CD4-positive, alpha-beta T cell treated with Interleukin-15 for 4 hours (primary cell): ENCODE results near the gene USP40.

ENCODE experiments used
- DNase-seq: peaks from one replicate; pipeline ENCODE4 v3.0.0-alpha.2; 2020; ENCODE audit warnings: low spot score

Gene USP40

GRCh38 chr2:233553366-233553765, 13.2 kb downstream of the USP40 start:
- no peak for DNase-seq

DNA sequence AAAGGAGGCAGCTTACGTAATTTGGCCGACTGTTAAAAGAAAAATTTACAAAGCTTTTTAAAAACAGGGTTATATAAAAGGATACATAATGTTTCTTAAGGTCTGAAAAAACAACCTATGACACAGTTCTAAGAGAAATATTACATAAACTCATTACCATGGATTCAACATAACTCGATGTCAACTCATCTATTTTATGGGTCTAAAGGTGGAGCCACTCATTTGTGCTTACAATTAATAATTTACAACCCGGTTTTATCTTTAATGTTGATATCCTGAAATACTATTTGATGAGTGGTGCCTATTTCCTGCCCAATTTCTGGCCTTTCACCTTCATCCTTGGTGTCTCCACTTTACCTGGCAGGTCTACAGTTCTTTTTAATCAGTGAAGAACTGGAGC, 15.1 kb downstream of the USP40 start:
- no peak for DNase-seq

DNA sequence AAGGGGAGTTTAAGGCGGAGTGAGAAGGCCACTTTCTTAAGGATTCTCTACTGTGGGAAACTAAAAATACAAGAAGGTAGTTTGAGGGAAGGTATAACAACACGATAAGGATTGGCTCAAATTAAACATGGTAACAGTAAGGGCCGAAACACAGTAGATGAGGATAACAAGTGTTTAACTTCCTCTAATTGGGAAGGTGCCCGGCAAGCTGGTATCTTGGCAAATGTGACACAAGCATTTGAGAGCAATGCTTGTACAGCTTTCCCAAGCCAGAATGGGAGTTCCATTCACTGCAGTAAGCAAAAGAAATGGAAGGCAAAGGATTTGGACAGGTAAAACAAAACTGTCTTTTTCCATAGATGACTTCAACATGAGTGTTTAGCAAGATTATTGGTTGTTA, 19.8 kb downstream of the USP40 start:
- no peak for DNase-seq

DNA sequence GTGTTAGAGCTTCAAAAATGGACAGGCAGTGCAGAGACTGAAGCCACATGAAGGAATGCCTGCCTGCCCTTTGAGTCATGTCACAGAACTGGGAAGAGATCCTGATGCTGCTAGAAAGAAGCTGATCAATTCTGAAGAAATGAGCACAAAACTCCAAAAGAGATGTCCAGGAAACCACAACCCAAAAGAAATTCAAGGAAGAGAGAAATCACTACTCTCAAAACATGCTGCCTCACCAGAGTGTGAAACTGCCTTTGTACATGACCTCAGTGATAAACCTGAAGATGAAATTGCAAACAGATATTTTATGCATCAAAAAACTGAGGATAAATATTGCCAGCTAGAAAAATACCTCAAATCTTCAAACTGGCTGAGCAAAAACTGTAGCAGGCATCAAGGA, 20.5 kb downstream of the USP40 start:
- no peak for DNase-seq

- no peak for DNase-seq
These were observed 22.4 kb downstream of the USP40 start for GRCh38 chr2:233544200-233544610.

DNA sequence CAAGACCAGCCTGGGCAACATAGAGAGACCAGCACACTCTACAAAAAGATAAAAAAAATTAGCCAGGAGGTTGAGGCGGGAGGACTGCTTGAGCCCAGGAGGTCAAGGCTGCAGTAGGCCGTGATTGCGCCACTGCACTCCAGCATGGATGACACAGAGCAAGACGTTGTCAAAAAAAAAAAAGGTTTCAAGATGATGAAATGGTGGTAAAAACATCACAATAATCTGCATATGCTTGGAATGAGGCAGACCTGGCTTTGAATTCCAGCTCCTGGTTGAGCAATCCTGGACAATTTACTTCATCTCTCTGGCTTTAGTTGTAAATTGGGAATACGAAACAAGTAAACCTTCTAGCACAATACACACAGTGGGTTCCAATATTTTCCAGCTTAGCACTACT, 24.1 kb downstream of the USP40 start:
- DNase-seq, result no peak

DNA sequence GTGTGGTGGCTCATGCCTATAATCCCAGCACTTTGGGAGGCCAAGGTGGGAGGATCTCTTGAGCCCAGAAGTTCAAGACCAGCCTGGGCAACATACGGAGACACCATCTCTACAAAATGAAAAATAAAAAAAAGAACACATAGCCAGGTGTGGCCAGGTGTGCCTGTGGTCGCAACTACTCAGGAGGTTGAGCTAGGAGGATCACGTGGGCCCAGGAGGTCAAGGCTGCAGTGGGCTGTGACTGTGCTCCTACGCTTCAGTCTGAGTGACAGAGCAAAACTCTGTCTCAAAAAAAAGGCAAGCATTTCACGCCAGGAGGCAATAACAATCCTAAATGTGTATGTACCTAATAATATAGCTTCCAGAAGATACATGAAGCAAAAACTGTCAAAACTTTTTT, 27.8 kb downstream of the USP40 start:
- no peak for DNase-seq

- DNase-seq, result no peak
These were observed 31.3 kb downstream of the USP40 start for GRCh38 chr2:233535271-233535670.

DNA sequence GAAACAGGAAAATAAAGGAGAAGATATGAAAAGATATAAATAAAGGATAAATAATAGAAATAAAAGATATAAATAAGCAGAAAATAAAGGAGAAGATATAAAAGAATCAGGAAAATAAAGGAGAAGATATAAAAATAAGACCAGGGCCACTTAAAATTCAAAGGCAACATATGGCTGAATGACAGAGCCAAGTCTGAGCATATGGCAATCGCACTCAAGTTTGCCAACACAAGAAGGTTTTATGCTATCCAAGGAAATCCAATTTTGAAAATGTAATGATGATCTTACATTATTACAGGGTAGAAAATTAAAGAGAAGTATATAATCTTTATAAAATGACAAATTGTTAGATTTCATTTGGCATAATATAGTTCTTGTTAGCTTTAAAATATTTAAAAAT, 33.6 kb downstream of the USP40 start:
- DNase-seq, result no peak

GRCh38 chr2:233531955-233532354, 34.6 kb downstream of the USP40 start:
- no peak for DNase-seq

GRCh38 chr2:233530381-233530780, 36.2 kb downstream of the USP40 start:
- DNase-seq, result no peak

DNA sequence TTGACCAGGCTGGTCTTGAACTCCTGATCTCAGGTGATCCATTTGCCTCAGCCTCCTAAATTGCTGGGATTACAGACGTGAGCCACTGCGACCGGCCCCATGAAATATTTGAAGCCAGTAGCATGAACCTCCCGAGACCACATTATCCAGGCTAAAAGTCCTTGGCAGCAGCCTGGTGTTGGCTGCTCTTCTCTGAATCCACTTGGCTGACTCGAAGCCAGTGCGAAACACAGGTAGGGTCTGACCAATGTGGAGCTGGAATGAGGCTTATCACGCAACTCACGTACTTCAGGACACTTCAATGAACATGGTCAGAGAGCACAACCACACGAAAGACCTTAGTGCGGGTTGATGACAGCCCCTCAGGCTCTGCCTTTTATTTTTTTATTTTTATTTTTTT, 38.4 kb downstream of the USP40 start:
- DNase-seq, result no peak

DNA sequence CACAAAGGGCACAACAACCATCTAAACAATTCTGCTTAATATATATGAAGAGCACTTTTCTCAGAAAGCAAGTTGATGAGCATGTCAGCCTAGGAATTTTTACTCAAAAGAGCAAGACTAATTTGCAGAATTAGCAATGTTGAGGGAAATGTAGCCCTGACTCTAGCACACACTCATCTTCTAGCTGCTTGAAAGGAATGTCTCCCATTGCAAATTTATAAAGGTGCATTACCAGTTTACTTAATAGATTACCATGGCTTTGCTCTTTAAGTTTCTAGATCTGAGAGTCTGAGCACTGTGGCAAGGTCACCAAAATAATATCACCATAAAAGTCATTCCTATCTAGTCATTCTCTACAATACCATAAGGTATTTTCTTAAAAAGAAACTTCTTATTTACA, 40.8 kb downstream of the USP40 start:
- no peak for DNase-seq

DNA sequence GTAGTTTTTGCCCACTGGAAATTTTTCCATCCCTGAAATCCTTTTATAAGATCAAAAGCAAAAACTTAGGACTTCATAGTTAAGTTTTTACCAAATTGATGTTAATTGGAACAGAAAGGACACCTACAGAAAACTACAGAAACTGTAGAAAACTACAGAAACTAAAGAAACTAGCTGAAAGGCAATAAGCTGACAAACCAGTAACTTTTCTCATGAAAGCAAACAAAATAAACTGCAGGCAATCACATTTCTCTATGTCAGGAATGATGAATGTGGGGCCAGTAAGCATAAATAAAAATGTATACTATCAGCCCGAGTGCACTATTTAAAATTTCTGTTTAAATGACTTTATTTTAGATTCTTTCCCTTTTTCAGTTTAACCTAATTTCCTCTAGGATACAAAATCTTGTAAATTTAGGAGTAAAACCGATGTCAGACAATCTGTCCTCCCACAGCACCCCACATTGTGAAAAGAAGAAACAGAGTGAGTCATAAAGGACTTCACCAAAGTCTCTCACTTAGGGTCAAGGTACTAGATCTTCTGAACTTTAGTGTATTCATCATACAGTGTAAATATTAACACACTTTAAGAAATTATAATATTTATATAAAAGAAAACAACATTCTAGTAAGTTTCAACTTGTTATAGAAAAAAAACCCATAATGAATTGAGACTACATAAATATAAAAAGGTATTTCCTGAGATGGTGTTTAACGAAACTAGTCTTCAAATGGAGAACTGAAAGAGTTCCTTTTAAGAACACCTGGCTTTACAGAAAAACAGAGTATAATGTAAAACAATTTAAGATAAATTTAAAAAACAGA, 46.6 kb downstream of the USP40 start:
- no peak for DNase-seq

GRCh38 chr2:233513953-233514655, 52.5 kb downstream of the USP40 start:
- no peak for DNase-seq

DNA sequence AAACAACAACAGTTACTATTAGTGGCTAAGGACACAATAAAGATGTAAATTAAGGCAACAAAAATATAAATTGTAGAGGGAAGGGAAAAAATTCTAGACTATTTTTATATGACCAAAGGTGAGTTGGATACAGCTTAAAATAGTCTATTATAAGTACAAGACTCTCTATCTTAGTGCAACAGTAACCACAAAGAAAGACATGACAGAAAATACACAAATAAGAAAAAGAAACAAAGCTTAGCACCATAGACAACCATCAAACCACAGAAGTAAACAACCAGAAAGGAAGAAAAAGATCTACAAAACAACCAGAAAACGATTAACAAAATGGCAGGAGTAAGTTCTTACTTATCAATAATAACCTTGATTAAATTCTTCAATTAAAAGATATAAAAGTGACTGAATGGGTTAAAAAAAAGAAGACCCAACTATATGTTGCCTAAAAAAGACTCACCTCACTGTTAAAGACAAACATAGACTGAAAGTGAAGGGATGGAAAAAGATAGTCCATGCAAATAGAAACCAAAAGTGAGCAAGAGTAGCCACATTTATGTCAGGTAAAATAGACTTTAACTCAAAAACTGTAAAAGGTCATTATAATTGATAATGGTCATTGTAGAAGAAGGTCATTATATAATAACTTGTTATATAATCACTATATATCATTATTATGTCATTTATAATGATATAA, 62.5 kb downstream of the USP40 start:
- no peak for DNase-seq

GRCh38 chr2:233503481-233503880, 63.1 kb downstream of the USP40 start:
- no peak for DNase-seq

DNA sequence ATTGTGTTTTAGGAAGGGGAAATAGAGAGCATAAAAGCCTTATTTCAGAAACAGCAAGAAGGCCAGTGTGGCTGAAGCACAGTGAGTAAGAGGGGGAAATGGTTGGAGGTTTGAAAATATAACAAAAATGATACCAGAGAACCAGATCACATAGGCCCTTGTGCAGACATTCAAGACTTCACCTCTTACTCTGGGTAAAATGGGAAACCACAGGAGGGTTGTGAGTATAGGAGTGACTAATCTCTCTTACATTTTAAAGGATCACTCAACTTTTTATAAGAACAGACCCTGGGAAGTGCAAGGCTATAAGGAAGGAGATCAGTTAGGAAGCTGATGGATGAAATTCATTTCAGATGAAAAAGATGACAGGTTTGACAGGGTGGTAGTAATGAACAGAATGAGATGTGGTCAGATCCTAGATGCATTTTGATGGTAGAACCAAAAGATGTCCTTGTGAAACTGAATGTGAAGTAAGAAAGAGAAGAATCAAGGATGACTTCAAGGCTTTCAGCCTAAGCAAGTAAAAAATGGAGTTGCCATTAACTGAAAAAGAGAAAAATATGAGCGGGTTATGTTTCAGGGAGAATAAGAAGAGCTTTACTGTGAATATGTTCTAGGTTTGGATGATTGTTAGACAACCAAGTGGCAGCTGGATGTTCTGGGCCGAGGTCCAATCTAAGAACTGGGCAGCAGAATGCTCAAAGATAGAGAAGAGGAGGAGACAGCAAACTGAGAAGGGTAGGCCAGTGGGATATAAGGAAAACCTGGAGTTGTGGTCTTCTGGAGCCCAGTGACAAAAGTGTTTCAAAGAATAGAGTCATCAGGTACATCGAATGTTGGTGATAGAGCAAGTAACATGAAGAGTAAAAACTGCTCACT, 65.1 kb downstream of the USP40 start:
- DNase-seq, result no peak

DNA sequence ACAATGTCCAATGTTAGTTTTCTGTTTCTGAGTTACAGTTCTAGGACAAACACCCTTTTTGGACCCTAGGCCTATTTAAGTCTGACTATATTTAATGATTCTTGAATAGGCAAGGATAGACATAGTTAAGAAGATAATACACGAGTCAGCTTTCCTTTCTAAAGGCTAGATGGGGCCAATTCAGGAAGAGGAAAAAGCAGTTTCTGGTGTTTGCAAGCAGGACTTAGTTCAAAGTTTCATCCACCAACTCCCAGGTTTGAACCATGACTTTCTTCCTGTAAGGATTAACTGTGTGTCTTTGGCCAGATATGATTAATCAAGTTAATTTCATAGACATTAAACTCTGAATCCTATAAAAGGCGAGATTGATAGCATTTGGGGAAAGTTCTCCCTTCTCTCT, 66.7 kb downstream of the USP40 start:
- no peak for DNase-seq

- no peak for DNase-seq
These were observed 68.5 kb downstream of the USP40 start for GRCh38 chr2:233498126-233498525.

GRCh38 chr2:233497692-233498091, 68.9 kb downstream of the USP40 start:
- DNase-seq, result no peak
